H9 (cell line): ENCODE results near the gene CEACAM18. TPM values are rescaled to one million over a fixed set of nuclear protein-coding genes. Genes with fewer than 3 reads are reported as not detected.

Experiments used
- DNase-seq: peaks from one replicate; pipeline ENCODE4 v3.0.0-alpha.2; 2017
- H2AFZ ChIP-seq: one replicate; pipeline ENCODE4 v1.6.1; 2013; ENCODE audit warnings: mild to moderate bottlenecking, low read length, control low read depth, moderate library complexity
- H2AK5ac ChIP-seq: 2 replicates; pipeline ENCODE4 v1.6.1; 2013; ENCODE audit warnings: low read length, control low read depth, mixed read lengths; ENCODE audit not compliant: insufficient read length
- H2BK120ac ChIP-seq: one replicate; pipeline ENCODE4 v1.6.1; 2013; ENCODE audit warnings: low read depth, mild to moderate bottlenecking, low read length, control low read depth, inconsistent platforms; ENCODE audit not compliant: poor library complexity, severe bottlenecking
- H2BK12ac ChIP-seq: 2 replicates; pipeline ENCODE4 v1.6.1; 2013; ENCODE audit warnings: low read length, control low read depth, mixed read lengths, low read depth; ENCODE audit not compliant: insufficient read length
- H2BK15ac ChIP-seq: 2 replicates; pipeline ENCODE4 v1.6.1; 2013; ENCODE audit warnings: low read depth, low read length, control low read depth
- H2BK20ac ChIP-seq: one replicate; pipeline ENCODE4 v1.6.1; 2013; ENCODE audit warnings: low read depth, mild to moderate bottlenecking, low read length, control low read depth, inconsistent platforms; ENCODE audit not compliant: poor library complexity, severe bottlenecking
- H2BK5ac ChIP-seq: 2 replicates; pipeline ENCODE4 v1.6.1; 2013; ENCODE audit warnings: low read length, control low read depth, mixed read lengths; ENCODE audit not compliant: insufficient read length
- H3K14ac ChIP-seq: 2 replicates; pipeline ENCODE4 v1.6.1; 2013; ENCODE audit warnings: low read length, control low read depth; ENCODE audit not compliant: insufficient read depth
- H3K18ac ChIP-seq: 2 replicates; pipeline ENCODE4 v1.6.1; 2013; ENCODE audit warnings: low read depth, mild to moderate bottlenecking, mixed read lengths, low read length, control low read depth; ENCODE audit not compliant: insufficient read length
- H3K23ac ChIP-seq: 2 replicates; pipeline ENCODE4 v1.6.1; 2013; ENCODE audit warnings: low read length, control low read depth, mixed read lengths, low read depth; ENCODE audit not compliant: insufficient read length
- H3K23me2 ChIP-seq: 2 replicates; pipeline ENCODE4 v1.6.1; 2013; ENCODE audit warnings: low read depth, mild to moderate bottlenecking, mixed read lengths, low read length, control low read depth; ENCODE audit not compliant: insufficient read length, poor library complexity, severe bottlenecking
- H3K27ac ChIP-seq: 2 replicates; pipeline ENCODE4 v1.5.1; 2013; ENCODE audit warnings: low read length, control low read depth, mixed read lengths, low read depth; ENCODE audit not compliant: insufficient read length
- H3K27me3 ChIP-seq: 2 replicates; pipeline ENCODE4 v1.6.1; 2013; ENCODE audit warnings: low read length, control low read depth, inconsistent platforms; ENCODE audit not compliant: insufficient read depth
- H3K4ac ChIP-seq: 2 replicates; pipeline ENCODE4 v1.6.1; 2013; ENCODE audit warnings: low read depth, mild to moderate bottlenecking, control low read depth, inconsistent platforms, low read length, moderate library complexity
- H3K4me1 ChIP-seq: 2 replicates; pipeline ENCODE4 v1.6.1; 2013; ENCODE audit warnings: low read length, control low read depth, inconsistent platforms; ENCODE audit not compliant: insufficient read depth
- H3K4me2 ChIP-seq: 2 replicates; pipeline ENCODE4 v1.6.1; 2013; ENCODE audit warnings: low read length, control low read depth, mixed read lengths; ENCODE audit not compliant: insufficient read length, insufficient read depth
- H3K56ac ChIP-seq: 2 replicates; pipeline ENCODE4 v1.6.1; 2013; ENCODE audit warnings: low read depth, mild to moderate bottlenecking, mixed read lengths, low read length, control low read depth; ENCODE audit not compliant: insufficient read length
- H3K79me1 ChIP-seq: 2 replicates; pipeline ENCODE4 v1.6.1; 2013; ENCODE audit warnings: low read depth, mild to moderate bottlenecking, moderate library complexity, low read length, control low read depth, inconsistent platforms; ENCODE audit not compliant: insufficient read depth, poor library complexity, severe bottlenecking
- H3K79me2 ChIP-seq: 2 replicates; pipeline ENCODE4 v1.6.1; 2013; ENCODE audit warnings: low read length, control low read depth, inconsistent platforms; ENCODE audit not compliant: insufficient read depth
- H3K9ac ChIP-seq: 2 replicates; pipeline ENCODE4 v1.6.1; 2013; ENCODE audit warnings: low read length, control low read depth, mixed read lengths; ENCODE audit not compliant: insufficient read length; ENCODE audit errors: extremely low read depth
- H3K9me3 ChIP-seq: one replicate; pipeline ENCODE4 v1.6.1; 2013; ENCODE audit warnings: low read depth, low read length, inconsistent platforms; ENCODE audit not compliant: control insufficient read depth
- H3T11ph ChIP-seq: one replicate; pipeline ENCODE4 v1.6.1; 2013; ENCODE audit warnings: mild to moderate bottlenecking, low read length, control low read depth, inconsistent platforms
- H4K20me1 ChIP-seq: one replicate; pipeline ENCODE4 v1.6.1; 2013; ENCODE audit not compliant: control insufficient read depth, insufficient read length, insufficient read depth
- H4K5ac ChIP-seq: 2 replicates; pipeline ENCODE4 v1.6.1; 2013; ENCODE audit warnings: low read depth, mild to moderate bottlenecking, mixed read lengths, low read length, control low read depth; ENCODE audit not compliant: insufficient read length
- H4K8ac ChIP-seq: replicated peaks from 2 replicates; pipeline ENCODE4 v1.6.1; 2013; ENCODE audit warnings: low read length, control low read depth, mixed read lengths, low read depth; ENCODE audit not compliant: insufficient read length
- H4K91ac ChIP-seq: 2 replicates; pipeline ENCODE4 v1.6.1; 2013; ENCODE audit warnings: low read depth, mild to moderate bottlenecking, moderate library complexity, mixed read lengths, low read length, control low read depth; ENCODE audit not compliant: insufficient read length
- H3K27ac Mint-ChIP-seq, 3 experiments: 2 replicates in 2 of 3; 3 replicates in 1 of 3; pipeline ENCODE4 v1.8.0; 2020 to 2021; ENCODE audit warnings: mixed read lengths in 3 of 3, mild to moderate bottlenecking in 1 of 3, moderate library complexity in 1 of 3
- H3K27me3 Mint-ChIP-seq: 2 replicates; pipeline ENCODE4 v1.8.0; 2021; ENCODE audit warnings: low read depth, mild to moderate bottlenecking, moderate library complexity, mixed read lengths
- H3K36me3 Mint-ChIP-seq, 3 experiments: 2 replicates in 2 of 3; 3 replicates in 1 of 3; pipeline ENCODE4 v1.8.0; 2020 to 2021; ENCODE audit warnings: low read depth in 3 of 3, mixed read lengths in 3 of 3; ENCODE audit not compliant: insufficient read depth in 1 of 3
- H3K4me1 Mint-ChIP-seq, 2 experiments: 2 replicates each; pipeline ENCODE4 v1.8.0; 2020; ENCODE audit warnings: mixed read lengths in 2 of 2
- H3K4me3 Mint-ChIP-seq, 2 experiments: 2 replicates in 1 of 2; 3 replicates in 1 of 2; pipeline ENCODE4 v1.8.0; 2020 to 2021; ENCODE audit warnings: mild to moderate bottlenecking in 2 of 2, mixed read lengths in 2 of 2, moderate library complexity in 1 of 2
- H3K9me3 Mint-ChIP-seq, 2 experiments: 2 replicates in 1 of 2; 3 replicates in 1 of 2; pipeline ENCODE4 v1.8.0; 2020; ENCODE audit warnings: mild to moderate bottlenecking in 2 of 2, mixed read lengths in 2 of 2, moderate library complexity in 1 of 2
- CTCF ChIP-seq: fragments of 200-600 bp; sonication (generic); conservative IDR thresholded peaks from 3 replicates; pipeline ENCODE4 v1.8.0; 2021; ENCODE audit warnings: antibody characterized with exemption, mild to moderate bottlenecking
- WGBS: extraction: QIAGEN DNeasy Blood & Tissue Kit; methylation state at CpG from one replicate; pipeline ENCODE4 v1.1.7; 2013; ENCODE audit warnings: missing lambda C conversion rate, low lambda C conversion rate, mixed read lengths; ENCODE audit not compliant: insufficient read length; ENCODE audit errors: extremely low coverage; 5-methylcytosine and 5-hydroxymethylcytosine counted together
- total RNA-seq: library from RNA; stranded (reverse); gene quantifications from 2 replicates; pipeline ENCODE4 v1.2.1, GENCODE V29; 2021

The CEACAM18 gene
- total RNA-seq, 1 experiment from 2014 or later = not detected

GRCh38 chr19:51503286-51503817, 25.0 kb downstream of the CEACAM18 start:
- Mint-ChIP-seq H3K4me1 (no peaks in the 10 kb centered on the region), H3K9me3 (peaks cover 67 to 94% of the 10 kb centered on the region in 2 experiments), H3K36me3 (peaks cover 0 to 6% (median 2%) of the 10 kb centered on the region in 3 experiments; a peak in 1 of 7 replicates), H3K4me3 (no peak overlapping the region; a peak in 1 of 5 replicates), H3K27ac (no peak overlapping the region), H3K27me3 (peaks cover 18% of the 10 kb centered on the region)
- H3K9me3 ChIP-seq = no peaks in the 10 kb centered on the region
- no peak overlapping the region for H3K9ac ChIP-seq
- no peak overlapping the region for H3K23ac ChIP-seq
- H3K4me1 ChIP-seq = no peaks in the 10 kb centered on the region
- TF ChIP-seq CTCF = no peak
- H4K8ac ChIP-seq = no peak overlapping the region
- no peak overlapping the region for H2BK15ac ChIP-seq
- no peak overlapping the region for H3K18ac ChIP-seq
- no peak overlapping the region for H2AFZ ChIP-seq
- H2BK5ac ChIP-seq = no peak overlapping the region
- no peak overlapping the region for H4K91ac ChIP-seq
- H3K79me1 ChIP-seq = no peaks in the 10 kb centered on the region
- H3K4me2 ChIP-seq = no peak overlapping the region
- H3K4ac ChIP-seq = no peak overlapping the region
- H2BK12ac ChIP-seq = no peak overlapping the region
- no CpG with 5 or more reads among the region's 5 CpGs for WGBS
- no peak overlapping the region for H3T11ph ChIP-seq
- no peak overlapping the region for H3K27ac ChIP-seq
- no peak overlapping the region for H3K14ac ChIP-seq
- DNase-seq = no peak
- no peak overlapping the region for H3K56ac ChIP-seq
- H3K27me3 ChIP-seq = no peaks in the 10 kb centered on the region
- no peak overlapping the region for H2BK120ac ChIP-seq
- no peaks in the 10 kb centered on the region for H3K23me2 ChIP-seq
- H4K20me1 ChIP-seq = no peaks in the 10 kb centered on the region
- no peak overlapping the region for H2AK5ac ChIP-seq
- no peaks in the 10 kb centered on the region for H3K79me2 ChIP-seq
- H4K5ac ChIP-seq = no peak overlapping the region
- no peak overlapping the region for H2BK20ac ChIP-seq
